NCI-H1092 treated with DMSO at 0.1 percent for 48 hours (cell line): ENCODE measurements around the gene MDFI.
"Not testable (repeated sequence)": the region's sequence is repeated elsewhere in the genome, so short reads cannot be mapped to it uniquely, and the experiment has no call there.

Experiments used
- DNase-seq: peaks from one replicate; lab custom pipeline; 2025; lab: John Stamatoyannopoulos, UW

Gene MDFI

DNA sequence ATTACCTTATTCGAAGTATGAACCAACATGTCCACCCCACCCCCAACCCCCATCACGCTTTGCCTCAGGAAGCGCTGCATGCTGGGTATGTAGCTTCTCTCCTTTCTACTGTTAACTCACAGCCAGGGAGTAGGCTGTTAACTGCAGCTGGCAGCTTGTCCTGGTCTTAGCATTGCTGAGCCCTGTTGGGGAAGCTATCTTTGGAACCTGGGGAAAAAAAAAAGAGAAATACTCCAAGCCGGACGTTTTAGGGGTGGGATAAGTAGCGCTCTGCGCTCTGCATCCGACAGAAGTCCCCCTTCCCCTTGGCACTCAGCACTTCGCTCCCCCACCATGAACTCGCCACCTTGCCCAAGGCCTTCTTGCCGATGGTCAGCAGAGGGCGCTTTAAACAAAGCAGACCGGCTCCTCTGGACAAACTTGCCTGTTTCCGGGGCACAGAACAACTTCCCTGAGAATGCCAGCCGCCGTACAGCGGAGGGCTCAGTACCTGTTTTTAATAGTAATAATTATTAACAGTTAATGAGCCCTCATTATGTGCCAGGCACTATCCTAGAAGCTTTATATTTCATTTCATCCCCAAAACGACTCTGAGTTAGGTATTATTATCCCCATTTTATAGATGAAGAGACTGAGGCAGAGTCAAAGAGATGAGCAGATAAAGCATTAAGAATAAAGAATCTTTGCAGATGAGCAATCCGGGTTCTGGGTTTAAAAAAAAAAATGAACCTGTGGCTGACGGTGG is 35.2 kb upstream of the MDFI start:
- peak; percentile 81 for DNase-seq

DNA sequence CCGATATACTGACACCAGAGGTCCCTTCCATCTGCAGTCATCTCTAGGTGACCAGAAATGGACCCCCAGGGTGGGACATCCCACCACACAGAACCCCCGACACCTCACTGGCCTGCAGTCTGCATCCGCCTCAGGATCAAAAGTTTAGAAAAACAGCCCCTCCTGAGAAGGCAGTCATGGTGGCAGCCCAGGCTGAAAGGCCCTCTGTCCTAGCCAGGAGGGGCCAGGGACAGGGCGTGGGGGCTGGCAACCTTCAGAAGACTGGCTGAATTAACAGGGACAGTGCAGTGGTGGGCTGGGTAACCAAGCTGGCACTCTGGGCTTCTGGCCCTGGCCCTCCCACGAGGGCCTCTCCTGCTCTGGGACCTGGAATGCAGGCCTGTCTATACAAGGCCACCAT is 34.3 kb upstream of the MDFI start:
- DNase-seq: no peak

DNA sequence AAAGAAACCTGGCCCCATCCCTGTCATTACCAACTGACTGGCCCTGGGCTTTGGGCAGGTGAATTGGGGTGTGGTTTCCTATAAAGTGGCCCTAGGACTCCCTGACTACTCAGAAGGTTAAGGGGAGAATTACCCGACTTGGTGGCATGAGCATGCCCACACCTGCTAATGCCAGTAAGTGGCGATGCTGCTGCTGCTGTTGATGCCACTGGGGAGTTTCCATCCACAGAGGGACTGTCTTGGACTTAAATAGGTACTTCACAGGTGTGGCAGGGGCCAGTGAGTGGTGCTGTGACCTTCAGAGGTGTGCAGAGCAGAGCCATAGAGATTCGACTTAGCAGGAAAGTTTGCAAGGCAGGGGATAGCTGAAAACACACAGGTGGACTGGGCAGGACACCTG is 32.6 kb upstream of the MDFI start:
- no peak for DNase-seq

DNA sequence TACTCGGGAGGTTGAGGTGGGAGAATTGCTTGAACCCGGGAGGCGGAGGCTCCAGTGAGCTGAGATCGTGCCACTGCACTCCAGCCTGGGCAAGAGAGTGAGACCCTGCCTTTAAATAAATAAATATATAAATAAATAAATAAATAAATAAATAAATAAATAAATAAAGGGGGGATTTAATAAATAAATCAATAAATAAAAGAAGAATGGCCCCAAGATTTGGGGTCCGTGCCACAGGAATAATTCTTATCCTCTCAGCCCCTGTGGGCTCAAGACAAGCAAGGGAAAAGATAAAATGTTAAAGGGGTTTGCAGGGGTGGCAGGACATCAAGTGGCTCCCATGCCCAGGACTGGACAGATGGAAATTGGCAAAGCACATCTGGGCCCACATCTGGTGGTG is 31.2 kb upstream of the MDFI start:
- no peak for DNase-seq

DNA sequence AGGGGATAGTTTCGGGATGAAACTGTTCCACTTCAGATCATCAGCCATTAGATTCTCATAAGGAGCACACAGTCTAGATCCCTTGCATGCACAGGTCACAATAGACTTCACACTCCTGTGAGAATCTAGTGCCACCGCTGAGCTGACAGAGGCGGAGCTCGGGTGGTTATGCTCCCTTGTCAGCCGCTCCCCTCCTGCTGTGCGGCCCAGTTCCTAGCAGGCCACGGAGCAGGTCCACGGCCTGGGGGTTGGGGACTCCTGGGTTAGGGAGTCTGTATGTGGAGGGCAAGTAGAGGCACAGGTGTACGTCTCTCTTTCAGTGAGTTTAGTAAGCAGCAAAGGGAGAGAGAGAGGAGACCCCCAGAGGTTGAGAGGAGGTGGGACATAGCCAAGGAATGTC is 30.5 kb upstream of the MDFI start:
- DNase-seq: no peak

DNA sequence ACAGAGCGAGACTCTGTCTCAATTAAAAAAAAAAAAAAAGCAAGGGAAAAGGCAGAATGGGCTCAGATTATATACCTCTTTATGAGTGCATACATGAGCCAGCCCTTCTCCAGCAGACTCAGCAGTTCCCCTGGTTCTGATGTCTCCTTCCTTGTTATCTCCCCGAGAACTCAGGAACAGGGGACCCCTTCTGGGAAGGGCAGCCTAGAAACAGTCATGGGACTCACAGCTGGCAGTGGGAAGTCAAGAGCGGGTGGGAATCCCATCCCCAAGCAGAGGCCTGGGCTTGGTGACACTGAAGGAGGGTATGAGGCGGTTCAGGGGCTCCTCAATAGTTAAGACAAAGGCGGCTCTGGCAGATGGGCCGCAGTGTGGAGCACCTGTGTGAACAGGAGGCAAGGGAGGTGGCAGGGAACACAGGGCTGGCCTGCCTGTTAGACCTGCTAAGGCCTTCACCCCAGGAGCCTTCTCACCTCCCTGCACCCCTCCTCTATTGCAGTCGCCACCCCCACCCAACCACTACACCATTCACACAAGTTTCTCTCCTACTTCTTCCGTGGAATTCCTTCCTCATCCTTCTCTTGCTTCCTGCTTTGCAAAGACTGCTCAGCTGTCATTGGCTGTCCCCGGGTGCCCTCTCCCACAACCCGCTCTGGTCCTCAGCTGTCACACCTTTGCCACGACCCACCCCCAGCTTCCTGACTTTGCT is 29.7 kb upstream of the MDFI start:
- DNase-seq: no peak

DNA sequence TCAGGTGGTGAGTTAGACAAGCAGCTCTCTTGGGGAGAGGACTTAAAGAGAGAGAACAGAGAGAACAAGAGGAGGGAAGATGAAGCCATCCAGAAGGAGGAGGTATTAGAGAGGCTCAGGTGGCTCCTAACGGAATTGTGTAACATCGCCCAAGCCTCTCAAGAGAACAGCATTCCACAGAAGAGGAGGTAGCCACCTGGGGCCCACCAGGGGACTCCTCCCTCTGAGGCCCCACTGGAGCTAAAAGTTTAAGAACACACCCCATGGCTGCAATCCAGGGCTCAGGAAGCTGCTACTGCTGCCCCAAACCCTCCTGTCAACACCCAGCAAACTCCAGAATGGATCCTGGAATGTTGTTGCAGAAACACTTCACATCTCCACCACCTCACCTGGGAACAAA is 23.6 kb upstream of the MDFI start:
- DNase-seq: no peak

DNA sequence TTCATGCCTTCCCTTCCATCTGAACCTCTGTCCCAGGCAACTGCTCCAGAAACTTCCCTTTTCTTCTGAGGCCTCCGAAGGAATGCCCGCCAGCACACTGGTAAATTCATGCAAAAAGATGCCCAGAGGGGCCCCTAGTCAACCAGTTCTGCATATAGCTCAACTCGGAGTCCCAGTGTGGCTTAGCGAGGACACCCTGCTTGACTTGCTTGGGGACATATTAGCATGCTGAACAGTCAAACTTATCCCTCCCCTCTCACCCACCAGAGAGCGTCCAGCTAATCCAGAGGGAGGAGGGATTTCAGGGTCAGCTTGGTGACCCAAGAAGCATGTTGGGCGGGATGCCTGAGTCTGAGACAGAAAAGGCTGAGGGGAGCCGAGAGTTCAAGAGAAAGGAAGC is 23.0 kb upstream of the MDFI start:
- no peak for DNase-seq

DNA sequence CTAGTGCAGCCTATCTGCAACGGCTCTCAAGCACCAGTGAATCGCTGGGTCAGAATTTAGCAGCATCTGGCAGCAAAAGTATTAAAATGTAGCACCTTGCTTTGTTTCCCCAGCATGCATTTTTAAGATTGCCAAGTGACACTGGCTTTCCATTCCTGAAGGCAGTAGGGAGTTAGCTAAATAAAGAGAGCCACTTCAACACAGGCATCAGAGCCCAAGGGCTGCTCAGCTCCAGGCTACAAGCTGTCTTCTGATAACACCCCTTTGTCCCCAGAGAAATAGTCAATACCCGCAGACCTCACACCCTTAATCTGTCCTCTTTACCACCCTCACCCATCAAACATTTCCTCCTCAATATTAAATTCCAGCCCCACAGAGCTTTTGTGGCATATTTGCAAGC is 19.7 kb upstream of the MDFI start:
- no peak for DNase-seq

DNA sequence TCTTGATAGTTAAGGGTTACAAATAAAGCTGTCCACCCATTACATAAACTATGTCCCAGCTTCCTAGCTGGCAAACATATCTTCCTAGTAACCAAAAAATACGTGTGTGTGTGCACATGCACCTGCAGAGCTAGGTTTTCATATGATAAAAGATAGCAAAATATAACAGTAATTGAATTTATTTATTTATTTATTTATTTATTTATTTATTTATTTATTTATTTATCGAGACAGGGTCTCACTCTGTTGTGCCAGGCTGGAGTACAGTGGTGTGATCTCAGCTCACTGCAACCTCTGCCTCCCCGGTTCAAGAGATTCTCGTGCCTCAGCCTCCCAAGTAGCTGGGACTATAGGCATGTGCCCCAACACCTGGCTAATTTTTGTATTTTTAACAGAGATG is 19.1 kb upstream of the MDFI start:
- DNase-seq: not testable (repeated sequence)

DNA sequence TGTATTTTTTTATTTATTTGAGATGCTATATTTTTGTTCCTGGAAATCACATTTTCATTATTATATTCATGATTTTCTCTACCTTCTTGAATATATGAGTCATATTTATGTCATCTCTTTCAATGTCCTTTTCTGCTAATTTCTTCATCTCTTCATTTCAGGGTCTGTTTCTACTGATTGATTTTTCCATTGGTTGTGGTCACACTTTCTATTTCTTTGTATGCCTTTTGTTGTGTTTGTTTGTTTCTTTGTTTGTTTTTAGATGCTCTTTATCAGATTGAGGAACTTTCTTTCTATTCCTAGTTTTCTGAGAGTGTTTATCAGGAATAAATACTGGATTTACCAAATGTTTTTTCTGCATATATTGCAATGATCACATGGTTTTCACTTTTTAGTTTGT is 16.9 kb upstream of the MDFI start:
- no peak for DNase-seq

DNA sequence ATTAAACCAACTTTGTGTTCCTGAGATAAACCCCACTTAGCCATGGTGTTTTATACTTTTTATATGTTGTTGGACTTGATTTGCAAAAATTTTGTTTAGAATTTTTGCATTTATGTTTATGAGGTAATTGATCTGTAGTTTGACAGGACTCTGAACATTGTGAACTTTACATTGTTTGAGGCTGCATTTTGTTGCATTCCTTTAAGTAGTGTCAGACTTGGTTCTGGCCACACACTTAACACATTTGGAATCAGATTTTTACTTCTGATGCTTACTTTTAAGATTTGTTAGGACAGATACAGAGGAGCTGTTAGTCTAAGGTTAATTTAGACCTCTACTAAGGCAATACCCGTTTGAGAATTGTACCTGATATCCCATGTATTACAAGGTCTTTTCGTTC is 16.5 kb upstream of the MDFI start:
- DNase-seq: no peak

DNA sequence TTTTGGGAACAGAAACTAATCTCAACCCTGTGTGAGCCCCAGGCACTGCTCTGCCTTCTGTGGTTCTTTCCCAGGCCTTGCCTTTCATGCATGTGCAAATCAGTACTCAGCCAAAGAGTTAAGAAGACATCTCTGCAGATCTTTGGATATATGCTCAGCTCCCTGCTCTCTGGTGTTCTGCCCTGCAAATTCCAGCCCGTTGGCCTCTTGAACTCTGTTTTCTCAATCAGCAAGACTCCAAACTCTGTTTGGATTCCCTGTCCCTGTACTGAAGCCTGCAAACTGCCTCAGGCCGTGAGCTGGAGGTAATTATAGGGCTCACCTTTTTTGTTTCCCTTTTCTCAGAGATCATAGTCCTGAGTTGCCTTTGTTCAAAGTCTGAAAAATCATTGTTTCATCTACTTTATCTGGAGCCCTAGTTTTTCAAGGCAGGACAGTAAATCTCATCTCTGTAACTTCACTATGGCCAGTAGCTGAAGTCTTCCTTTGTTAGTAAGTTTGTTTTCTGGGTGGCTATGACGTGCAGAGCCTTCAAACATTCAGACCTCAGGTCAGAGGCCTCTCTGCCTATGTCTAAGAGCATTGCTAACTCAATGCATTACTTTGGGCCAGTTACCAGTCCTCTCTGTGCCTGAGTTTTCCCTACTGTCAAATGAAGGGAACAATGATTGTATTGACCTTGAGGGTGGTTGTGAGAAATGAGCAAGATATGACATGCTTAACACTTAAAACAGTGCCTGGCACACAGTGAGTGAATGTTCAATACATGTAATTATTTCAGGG is 15.9 kb upstream of the MDFI start:
- DNase-seq: no peak

DNA sequence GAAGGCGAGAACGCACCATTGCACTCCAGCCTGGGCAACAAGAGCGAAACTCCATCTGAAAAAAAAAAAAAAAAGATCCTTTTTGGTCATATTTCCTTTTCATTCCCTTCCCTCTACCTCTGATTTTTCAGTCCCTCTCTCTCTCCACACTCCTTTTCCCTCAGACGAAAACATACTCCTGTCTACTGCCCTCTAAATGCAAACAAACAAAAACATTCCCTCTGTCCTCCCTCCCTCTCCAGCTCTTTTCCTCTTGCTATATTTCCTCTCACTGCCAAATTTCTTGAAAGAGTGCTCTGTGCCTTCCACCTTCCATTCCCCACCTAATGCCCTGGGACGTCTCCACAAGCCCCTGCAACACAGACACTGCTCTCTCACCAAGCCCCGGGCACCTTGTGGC is 14.9 kb upstream of the MDFI start:
- no peak for DNase-seq

DNA sequence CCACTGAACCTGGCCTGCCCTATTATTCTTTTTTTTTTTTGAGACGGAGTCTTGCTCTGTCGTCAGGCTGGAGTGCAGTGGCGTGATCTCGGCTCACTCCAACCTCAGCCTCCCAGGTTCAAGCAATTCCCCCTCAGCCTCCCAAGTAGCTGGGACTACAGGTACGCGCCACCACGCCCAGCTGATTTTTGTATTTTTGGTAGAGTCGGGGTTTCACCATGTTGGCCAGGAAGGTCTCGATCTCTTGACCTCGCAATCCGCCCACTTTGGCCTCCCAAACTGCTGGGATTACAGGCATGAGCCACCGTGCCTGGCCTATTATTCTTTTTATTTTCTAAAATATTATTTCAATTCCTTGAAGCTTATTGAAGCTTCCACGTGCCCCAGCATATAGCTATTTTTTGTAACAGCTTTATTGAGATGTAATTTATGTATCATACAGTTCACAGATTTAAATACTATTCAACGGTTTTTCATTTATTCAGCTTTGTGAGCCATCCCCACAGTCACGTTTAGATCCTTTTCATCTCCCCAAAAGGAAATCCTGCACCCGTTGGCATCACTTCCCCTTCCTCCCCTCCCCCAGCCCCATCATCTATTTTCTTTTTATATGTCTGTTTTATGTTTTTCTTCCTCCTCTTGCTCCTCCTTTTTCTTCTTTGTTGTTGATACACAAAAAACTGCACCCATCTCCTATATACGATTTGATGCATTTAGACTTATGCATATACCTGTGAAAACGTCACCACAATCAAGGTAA is 13.5 kb upstream of the MDFI start:
- DNase-seq: no peak

DNA sequence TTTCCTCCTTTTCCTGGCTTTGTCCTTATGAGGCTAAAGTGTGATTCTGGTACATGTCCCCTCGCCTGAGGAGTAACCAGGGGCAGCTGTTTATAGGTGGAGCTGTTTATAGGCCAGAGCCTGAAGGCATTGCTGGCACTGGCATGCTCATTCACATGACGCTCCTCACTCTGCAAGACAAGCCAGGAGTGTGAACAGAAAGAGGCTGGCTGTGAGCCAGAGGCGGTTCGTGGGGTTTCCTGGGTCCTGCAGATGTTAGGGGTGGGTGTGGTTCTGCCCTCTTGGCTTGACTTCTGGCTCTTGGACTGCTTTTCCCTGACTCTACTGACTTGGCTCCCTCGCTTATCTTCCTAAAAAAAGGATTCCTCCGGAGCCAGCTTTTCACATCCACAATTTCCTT is 12.8 kb upstream of the MDFI start:
- DNase-seq: peak; percentile 21

DNA sequence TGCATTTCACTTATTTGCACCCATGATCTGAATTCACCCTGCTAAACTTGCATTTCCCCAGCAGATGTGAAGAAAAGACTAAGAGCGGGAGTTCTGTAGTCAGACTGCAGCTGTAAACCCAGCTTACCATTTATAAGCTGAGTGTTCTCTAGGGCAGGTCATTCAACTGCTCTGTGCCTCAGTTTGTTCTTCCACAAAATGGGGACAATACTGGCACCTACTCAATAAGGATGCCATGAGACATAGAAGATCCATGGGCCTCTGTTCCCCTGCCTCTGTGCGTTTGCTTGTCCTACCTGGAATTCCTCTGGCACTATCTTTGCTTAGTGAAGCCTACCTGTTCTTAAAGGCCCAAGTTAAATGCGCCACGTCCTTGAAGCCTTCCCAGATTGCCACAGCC is 12.2 kb upstream of the MDFI start:
- DNase-seq: no peak

DNA sequence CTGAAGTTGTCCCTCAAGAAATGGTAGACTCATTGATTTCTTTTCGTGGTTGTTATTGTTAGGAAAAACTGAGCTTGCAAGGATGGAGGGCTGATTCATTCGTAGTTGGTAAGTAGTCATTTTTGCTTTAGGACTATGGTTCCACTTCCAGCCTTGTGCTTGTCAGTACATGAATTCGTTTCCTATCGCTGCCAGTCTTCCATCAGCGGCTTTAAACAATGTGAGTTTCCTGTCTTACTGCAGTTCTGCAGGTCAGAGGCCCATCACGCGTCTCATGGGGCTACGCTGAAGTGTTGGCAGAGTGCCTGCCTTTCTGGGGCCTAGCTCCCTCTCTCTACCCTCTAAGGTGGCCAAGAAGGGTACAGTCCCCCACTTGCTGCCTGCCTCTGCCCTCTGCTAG is 11.4 kb upstream of the MDFI start:
- DNase-seq: no peak

DNA sequence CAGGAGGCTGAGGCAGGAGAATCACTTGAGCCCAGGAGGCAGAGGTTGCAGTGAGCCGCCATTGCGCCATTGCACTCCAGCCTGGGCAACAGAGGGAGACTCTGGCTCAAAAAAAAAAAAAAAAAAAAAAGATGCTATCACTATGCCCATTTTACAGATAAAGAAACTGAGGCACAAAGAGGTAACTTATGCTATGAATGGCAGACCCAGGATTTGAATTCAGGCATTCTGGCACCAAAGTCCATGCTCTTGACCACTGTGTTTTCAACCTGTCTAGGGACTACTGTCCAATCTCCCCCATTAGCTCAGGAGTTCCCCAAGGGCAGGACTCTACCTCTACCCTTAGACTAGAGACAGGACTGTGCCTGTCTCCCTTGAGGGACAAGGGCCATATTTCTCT is 9.1 kb upstream of the MDFI start:
- DNase-seq: no peak

DNA sequence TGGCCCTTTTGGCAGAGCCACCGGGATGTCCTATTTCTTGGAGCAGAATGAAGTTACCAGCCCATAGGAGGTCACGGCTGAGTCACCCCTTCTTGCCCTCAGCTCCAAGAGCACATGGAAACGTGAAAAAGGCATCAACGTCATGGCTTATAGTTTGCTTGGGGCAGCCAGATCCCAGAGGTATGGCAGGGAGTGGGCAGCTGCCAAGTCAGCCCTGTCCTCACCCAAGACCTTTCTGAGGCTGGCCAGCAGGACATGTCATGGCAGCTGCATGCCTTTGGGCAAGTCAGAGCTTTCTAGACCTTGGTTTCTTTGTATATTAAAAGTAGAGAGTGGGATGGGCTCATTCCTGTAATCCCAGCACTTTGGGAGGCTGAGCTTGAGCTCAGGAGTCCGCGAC is 8.2 kb upstream of the MDFI start:
- no peak for DNase-seq

DNA sequence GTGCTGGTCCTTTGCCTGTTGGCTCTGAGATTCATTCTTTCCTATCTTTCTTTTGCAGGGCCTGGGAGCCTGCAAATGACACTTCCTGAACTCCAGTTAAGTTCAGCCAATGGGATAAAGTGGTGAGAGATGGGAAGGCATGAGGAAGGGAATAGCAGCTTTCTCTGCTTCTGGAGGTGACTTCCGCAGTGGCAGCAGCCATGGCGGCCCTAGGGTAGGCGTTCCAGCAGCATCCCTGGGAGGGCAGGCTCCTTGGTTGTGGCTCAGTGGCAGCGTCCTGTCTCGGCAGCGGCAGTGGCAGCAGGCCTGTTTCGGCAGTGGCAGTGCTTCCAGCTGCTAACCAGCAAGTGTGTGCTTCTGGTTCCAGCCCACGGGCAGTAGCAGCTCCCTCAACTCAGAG is 7.3 kb upstream of the MDFI start:
- DNase-seq: no peak

DNA sequence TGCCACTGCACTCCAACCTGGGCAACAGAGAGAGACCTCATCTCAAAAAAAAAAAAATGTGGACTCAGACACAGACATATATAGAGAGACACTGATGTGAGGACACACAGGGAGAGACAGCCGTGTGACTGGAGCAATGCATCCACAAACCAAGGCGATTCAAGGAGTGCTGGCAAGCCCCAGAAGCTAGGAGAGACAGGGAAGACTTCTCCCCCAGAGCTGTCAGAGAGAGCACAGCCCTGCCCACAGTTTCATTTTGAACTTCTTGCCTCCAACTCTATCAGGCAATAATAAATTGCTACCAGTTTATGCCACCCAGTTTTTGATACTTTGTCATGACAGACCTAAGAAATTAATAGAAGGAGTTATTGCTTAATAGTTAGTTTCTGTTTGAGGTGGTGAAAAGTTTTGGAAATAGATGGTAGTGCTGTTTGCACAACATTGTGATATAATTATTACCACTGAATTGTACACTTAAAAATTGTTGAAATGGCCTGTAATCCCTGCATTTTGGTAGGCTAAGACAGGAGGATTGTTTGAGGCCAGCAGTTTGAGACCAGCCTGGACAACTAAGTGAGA is 5.1 kb upstream of the MDFI start:
- no peak for DNase-seq
